GM23338 (cell line): ENCODE data around the gene CHRDL2. TPM values are rescaled to one million over a fixed set of nuclear protein-coding genes. Genes with fewer than 3 reads are reported as not detected.

Experiments
- ATAC-seq: fragments of 200-7000 bp; cut with Tn5 transposase; 3 replicates; pipeline ENCODE4 v1.9.1; 2020
- DNase-seq: peaks from one replicate; pipeline ENCODE4 v3.0.0-alpha.2; 2015; ENCODE audit warnings: low spot score
- H2AFZ ChIP-seq: fragments of 200-600 bp; sonication (generic); 2 replicates; pipeline ENCODE4 v1.8.0; 2016; ENCODE audit warnings: antibody characterized with exemption, mild to moderate bottlenecking, moderate library complexity
- H3F3A ChIP-seq: fragments of 200-600 bp; sonication (generic); replicated peaks from 2 replicates; pipeline ENCODE4 v1.8.0; 2017; ENCODE audit warnings: antibody characterized with exemption, mixed run types, low read depth
- H3K27ac ChIP-seq: fragments of 200-600 bp; sonication (generic); 2 replicates; pipeline ENCODE4 v1.6.1; 2016; ENCODE audit warnings: low read depth
- H3K27me3 ChIP-seq: fragments of 200-600 bp; sonication (generic); 2 replicates; pipeline ENCODE4 v1.8.0; 2016; ENCODE audit warnings: mild to moderate bottlenecking, mixed run types, moderate library complexity; ENCODE audit not compliant: insufficient read depth
- H3K36me3 ChIP-seq: fragments of 200-600 bp; sonication (generic); 2 replicates; pipeline ENCODE4 v1.8.0; 2016; ENCODE audit warnings: mild to moderate bottlenecking; ENCODE audit not compliant: insufficient read depth
- H3K4me1 ChIP-seq: fragments of 200-600 bp; sonication (generic); 2 replicates; pipeline ENCODE4 v1.8.0; 2016; ENCODE audit warnings: mild to moderate bottlenecking, moderate library complexity; ENCODE audit not compliant: insufficient read depth
- H3K4me2 ChIP-seq: fragments of 200-600 bp; sonication (generic); 2 replicates; pipeline ENCODE4 v1.7.1; 2017; ENCODE audit warnings: mixed run types
- H3K4me3 ChIP-seq: fragments of 200-600 bp; sonication (generic); 2 replicates; pipeline ENCODE4 v1.6.1; 2016; ENCODE audit warnings: mixed run types
- H3K79me2 ChIP-seq: fragments of 200-600 bp; sonication (generic); replicated peaks from 2 replicates; pipeline ENCODE4 v1.8.0; 2017; ENCODE audit warnings: mild to moderate bottlenecking; ENCODE audit not compliant: insufficient read depth
- H3K9me2 ChIP-seq: fragments of 200-600 bp; sonication (generic); 2 replicates; pipeline ENCODE4 v1.8.0; 2017; ENCODE audit not compliant: insufficient read depth
- H4K20me1 ChIP-seq: fragments of 200-600 bp; sonication (generic); replicated peaks from 2 replicates; pipeline ENCODE4 v1.8.0; 2017; ENCODE audit warnings: mild to moderate bottlenecking; ENCODE audit not compliant: insufficient read depth
- H3K27ac Mint-ChIP-seq: 2 replicates; pipeline ENCODE4 v1.8.0; 2020; ENCODE audit warnings: inconsistent platforms, mild to moderate bottlenecking, moderate library complexity, mixed read lengths
- H3K27me3 Mint-ChIP-seq: 3 replicates; pipeline ENCODE4 v1.8.0; 2022; ENCODE audit warnings: low read depth, mild to moderate bottlenecking, moderate library complexity, mixed read lengths, inconsistent platforms; ENCODE audit not compliant: insufficient read depth, poor library complexity
- H3K36me3 Mint-ChIP-seq: 3 replicates; pipeline ENCODE4 v1.8.0; 2021; ENCODE audit warnings: low read depth, mild to moderate bottlenecking, inconsistent platforms, moderate library complexity, mixed read lengths
- H3K4me1 Mint-ChIP-seq: 3 replicates; pipeline ENCODE4 v1.8.0; 2020; ENCODE audit warnings: mild to moderate bottlenecking, inconsistent platforms, mixed read lengths
- H3K4me3 Mint-ChIP-seq: 3 replicates; pipeline ENCODE4 v1.8.0; 2021; ENCODE audit warnings: moderate library complexity, mild to moderate bottlenecking, inconsistent platforms, mixed read lengths
- H3K9me3 Mint-ChIP-seq: 3 replicates; pipeline ENCODE4 v1.8.0; 2020; ENCODE audit warnings: moderate library complexity, mild to moderate bottlenecking, inconsistent platforms, mixed read lengths
- CREB1 ChIP-seq: fragments of 250-450 bp; sonication (Bioruptor Pico); IDR thresholded peaks from 2 replicates; pipeline ENCODE4 v1.5.0; 2020; ENCODE audit warnings: low read depth, mild to moderate bottlenecking, moderate library complexity
- EZH2phosphoT487 ChIP-seq: fragments of 200-600 bp; sonication (generic); IDR thresholded peaks from one replicate; pipeline ENCODE4 v1.8.1; 2018; ENCODE audit warnings: antibody characterized with exemption; ENCODE audit not compliant: unreplicated experiment
- JUNB ChIP-seq: IDR thresholded peaks from one replicate; pipeline ENCODE4 v1.6.1; 2016; ENCODE audit warnings: antibody characterized with exemption; ENCODE audit not compliant: unreplicated experiment
- NANOG ChIP-seq: IDR thresholded peaks from 2 replicates; pipeline ENCODE4 v1.6.1; 2016; ENCODE audit warnings: antibody characterized with exemption, borderline replicate concordance
- POLR2AphosphoS5 ChIP-seq: IDR thresholded peaks from 2 replicates; pipeline ENCODE4 v1.6.1; 2016; ENCODE audit warnings: antibody characterized with exemption, low read depth
- STAT1 ChIP-seq: IDR thresholded peaks from one replicate; pipeline ENCODE4 v1.6.1; 2016; ENCODE audit warnings: antibody characterized with exemption; ENCODE audit not compliant: unreplicated experiment
- ZNF114 ChIP-seq: fragments of 250-450 bp; sonication (Bioruptor Pico); IDR thresholded peaks from 2 replicates; pipeline ENCODE4 v1.5.0; 2020; ENCODE audit warnings: mild to moderate bottlenecking, moderate library complexity
- ZNF462 ChIP-seq: fragments of 250-450 bp; sonication (Bioruptor Pico); IDR thresholded peaks from 2 replicates; pipeline ENCODE4 v1.5.0; 2020; ENCODE audit warnings: mild to moderate bottlenecking, moderate library complexity
- polyA plus RNA-seq: library from polyadenylated mRNA; unstranded; fragments of >200 nt; fragmentation: Nextera tagmentation; extraction: Ambion mirVana; gene quantifications from 2 replicates; pipeline ENCODE4 v1.2.1, GENCODE V29; 2016
- total RNA-seq: library from RNA; depleted of rRNA; stranded (reverse); fragments of >200 nt; shearing (Covaris generic); gene quantifications from 2 replicates; pipeline ENCODE4 v1.2.3, GENCODE V29; 2014

Gene CHRDL2
- total and polyA plus RNA-seq, 2 experiments from 2014 or later: 0.21 TPM; not detected in 1

GRCh38 chr11:74780248-74781005 lies 49.2 kb upstream of the CHRDL2 start (continued):
- TF ChIP-seq ZNF462 (CRISPR knock-in tag) (no peak), EZH2phosphoT487 (no peak), CREB1 (CRISPR knock-in tag) (no peak), JUNB (no peak), STAT1 (no peak), ZNF114 (CRISPR knock-in tag) (no peak)

GRCh38 chr11:74778581-74778980 lies 47.4 kb upstream of the CHRDL2 start:
- Histone ChIP-seq H3K27ac (no peak overlapping the region), H3K79me2 (peaks cover 62% of the 10 kb centered on the region), H4K20me1 (peaks cover 17% of the 10 kb centered on the region; the same call in 1 of the 2 replicates), H3K4me3 (no peak overlapping the region), H3K4me2 (no peak overlapping the region), H2AFZ (no peak overlapping the region), H3K9me2 (no peaks in the 10 kb centered on the region), H3K36me3 (no peaks in the 10 kb centered on the region), H3F3A (no peaks in the 10 kb centered on the region), H3K4me1 (no peaks in the 10 kb centered on the region), H3K27me3 (no peaks in the 10 kb centered on the region)
- DNase-seq: no peak
- ATAC-seq: no peak
- no peak overlapping the region for H3K4me3 Mint-ChIP-seq
- TF ChIP-seq POLR2AphosphoS5 (no peak), NANOG (no peak)
- H3K9me3 Mint-ChIP-seq: no peaks in the 10 kb centered on the region
- H3K27me3 Mint-ChIP-seq: no peaks in the 10 kb centered on the region
- no peaks in the 10 kb centered on the region for H3K36me3 Mint-ChIP-seq
- H3K4me1 Mint-ChIP-seq: no peaks in the 10 kb centered on the region
- no peak overlapping the region for H3K27ac Mint-ChIP-seq
